GM21423 (cell line): Measurements from ENCODE around the gene POR.

Source experiments
- ATAC-seq: cut with Tn5 transposase; IDR thresholded peaks from one replicate; pipeline ENCODE4 v1.9.1; 2021; ENCODE audit warnings: mild to moderate bottlenecking, moderate library complexity; ENCODE audit not compliant: unreplicated experiment

Gene POR

DNA sequence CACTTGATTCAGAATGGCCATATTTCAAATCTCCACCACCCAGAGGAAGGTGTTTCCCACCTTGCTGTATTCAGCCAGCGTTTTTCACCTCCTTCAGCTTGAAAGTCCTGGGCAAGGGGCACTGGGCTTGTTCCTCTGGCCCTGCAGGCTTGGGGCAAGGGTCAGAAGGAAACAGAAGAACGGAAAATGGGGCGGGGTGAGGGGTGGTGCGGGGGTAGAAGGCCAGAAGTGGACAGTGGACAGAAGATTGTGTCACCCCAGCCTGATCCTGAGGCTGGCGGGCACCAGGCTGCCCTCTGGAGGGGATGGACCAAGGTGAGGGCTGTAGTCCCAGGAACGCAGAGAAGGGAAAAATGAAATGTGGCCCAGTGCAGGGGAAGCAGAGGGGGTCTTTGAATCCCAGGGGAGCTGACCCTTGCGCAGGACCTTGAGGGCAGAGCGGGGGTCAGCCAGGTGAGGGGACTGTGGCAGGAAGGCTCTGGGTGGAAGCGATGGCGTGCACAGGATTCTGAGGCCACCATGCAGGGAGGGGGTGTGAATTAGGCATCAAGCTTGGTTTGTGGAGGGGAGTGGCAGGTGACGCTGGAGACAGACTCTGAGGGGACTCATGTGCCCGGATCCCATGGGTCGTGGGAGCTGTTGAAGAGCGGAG, 56.5 kb downstream of the POR start:
- no peak for ATAC-seq

DNA sequence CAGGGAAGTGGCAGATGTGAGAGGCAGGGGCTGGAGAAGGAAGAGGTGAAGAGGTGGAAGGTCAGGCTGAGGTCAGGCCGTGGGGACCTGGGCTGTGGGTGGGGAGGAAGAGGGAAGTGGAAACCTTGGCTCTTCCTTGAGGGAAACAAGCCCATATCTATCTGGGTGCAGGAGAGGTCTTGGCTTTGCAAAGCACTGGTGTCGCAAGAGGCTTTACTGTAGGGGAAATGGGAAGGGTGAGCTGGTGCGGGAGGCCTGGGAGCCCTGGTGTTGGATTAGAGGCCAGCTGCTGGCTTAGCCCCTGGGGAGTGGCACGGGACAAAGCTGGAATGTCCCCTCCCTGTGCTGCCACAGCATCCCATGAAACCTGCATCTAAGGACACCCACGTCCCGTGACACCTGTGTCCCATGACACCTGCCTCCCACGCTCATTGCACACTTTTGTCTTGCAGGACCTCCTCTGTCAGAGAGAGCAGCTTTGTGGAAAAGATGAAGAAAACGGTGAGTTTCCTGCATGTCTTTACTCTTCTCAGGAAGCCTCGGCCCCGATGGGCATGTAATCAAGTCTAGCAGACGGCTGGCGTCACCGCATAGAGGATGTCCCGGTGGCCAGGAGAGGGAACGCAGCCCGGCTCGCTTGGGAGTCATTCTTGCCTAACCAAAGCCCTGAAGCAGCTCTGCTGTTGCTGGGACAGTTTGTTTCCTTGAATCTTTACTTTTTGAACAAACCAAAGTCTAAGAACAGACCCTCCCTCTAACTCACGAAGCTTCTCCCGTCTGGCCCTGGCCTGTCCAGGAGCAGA, 57.2 kb downstream of the POR start:
- no peak for ATAC-seq

DNA sequence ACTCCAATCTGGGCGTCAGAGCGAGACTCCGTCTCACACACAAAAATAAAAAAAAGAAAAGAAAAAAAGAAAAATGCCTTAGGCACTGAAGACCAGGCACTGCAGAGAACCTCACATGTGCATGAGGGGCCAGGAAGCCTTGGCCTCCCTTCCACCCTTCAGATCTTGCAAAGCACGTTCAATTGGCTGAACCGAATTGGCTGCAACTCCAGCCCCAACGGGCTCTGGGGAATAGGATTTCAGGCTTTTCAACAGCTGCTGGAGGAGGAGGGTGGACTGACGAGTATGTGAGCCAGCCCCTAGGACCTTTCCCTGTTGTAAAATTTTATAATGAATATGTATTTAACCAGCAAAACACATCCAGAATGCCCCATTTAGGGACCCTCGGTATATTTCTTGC, 62.8 kb downstream of the POR start:
- no peak for ATAC-seq

DNA sequence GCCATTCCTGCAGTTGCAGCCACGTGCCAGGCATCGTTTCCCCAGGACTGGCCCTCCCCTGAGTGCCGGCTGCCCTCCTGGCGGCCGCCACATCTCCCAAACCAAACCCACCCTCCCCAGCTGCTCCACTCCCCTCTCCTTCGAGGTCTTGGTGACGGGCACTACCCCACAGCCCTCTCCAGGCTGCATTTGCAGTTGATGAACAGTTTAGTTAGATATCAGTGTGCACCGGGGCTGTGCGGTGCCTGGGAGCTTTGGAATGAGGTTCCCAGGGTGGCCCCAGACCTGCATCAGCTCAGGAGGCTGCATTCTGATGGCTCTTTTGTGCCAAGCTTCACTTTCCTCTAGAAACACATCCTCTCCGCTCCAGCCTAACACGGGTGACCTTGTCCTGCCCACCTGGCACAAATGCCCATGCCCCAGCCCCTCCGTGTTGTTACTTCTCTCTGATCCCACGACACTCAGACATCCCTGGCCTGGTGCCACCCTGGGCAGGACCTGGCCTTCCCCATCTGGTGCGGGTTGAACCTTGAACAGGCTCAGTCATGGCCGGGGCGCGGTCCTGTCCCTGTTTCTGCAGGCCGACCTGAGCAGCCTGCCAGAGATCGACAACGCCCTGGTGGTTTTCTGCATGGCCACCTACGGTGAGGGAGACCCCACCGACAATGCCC, 64.9 kb downstream of the POR start:
- ATAC-seq: no peak

DNA sequence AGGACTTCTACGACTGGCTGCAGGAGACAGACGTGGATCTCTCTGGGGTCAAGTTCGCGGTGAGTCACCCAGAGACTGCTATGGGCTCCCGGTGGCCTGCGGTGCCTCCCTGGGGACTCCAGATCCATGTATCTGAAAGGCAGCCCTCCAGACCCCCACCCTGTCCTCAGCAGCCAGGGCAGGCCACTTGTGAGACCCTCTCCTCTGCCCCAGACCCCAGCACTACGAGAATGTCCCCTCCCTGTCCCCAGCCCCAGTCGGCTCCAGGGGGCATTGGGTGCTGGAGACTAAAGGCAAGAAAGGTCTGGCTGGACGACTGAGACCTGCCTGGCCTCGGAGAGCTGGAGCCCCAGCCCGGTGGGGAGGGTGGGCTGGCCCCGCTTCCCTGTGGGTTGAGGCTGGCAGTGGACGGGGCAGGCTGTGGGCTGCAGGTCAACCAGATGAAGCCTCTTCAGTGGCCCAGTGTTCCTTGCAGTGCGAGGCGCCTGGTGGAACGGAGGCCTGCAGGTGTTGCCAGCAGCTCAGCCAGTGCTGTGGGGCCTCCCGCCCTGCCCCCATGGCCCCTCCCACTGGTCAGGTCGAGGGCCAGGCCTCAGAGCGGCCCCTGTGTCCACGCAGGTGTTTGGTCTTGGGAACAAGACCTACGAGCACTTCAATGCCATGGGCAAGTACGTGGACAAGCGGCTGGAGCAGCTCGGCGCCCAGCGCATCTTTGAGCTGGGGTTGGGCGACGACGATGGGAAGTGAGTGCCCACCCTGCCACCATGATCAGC, 65.7 kb downstream of the POR start:
- no peak for ATAC-seq

DNA sequence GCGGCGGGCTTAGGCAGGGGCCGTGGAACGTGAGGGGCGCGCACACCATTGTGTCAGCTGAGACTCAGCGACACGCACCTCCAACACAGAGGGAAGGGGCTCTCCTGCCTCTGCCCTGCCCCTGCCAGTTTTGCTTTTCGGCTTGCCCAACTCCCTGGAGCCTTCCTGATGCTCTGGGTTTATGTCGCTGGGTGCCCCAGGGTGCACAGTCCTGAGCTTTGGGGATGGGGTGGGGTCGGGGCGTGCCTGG, 66.2 kb downstream of the POR start:
- no peak for ATAC-seq

DNA sequence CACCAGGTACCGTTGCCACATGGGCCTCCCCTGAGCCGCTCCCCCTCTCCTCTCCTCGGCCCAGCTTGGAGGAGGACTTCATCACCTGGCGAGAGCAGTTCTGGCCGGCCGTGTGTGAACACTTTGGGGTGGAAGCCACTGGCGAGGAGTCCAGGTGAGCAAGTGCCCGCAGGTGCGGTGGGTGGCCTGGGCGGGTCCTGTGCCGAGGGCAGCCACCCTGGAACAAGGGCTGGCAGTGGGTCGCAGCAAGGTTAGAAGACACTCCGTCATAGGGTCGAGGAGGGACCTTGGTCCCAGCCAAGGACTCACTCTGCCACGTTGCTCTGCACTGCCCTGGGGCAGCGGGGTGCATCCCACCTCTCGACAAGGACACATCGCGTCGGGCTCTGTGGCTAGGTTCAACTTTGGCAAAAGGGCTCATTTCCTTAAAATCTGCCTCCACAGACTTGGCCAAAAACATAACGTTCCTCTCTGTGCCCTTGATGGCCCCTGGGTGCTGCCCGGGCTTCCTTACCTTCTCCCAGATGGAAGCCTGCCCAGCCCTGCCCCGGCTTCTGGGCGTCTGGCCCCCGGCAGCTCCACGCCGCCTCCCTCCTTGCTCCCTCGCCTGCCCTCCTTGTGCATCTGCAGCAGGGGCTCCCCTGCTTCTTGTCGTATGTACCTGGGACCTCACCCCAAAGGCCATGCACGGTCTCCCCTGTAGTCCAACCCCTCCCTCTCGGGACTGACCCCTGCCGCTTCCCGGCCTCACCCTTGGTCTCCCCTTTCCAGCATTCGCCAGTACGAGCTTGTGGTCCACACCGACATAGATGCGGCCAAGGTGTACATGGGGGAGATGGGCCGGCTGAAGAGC, 66.7 kb downstream of the POR start:
- no peak for ATAC-seq

DNA sequence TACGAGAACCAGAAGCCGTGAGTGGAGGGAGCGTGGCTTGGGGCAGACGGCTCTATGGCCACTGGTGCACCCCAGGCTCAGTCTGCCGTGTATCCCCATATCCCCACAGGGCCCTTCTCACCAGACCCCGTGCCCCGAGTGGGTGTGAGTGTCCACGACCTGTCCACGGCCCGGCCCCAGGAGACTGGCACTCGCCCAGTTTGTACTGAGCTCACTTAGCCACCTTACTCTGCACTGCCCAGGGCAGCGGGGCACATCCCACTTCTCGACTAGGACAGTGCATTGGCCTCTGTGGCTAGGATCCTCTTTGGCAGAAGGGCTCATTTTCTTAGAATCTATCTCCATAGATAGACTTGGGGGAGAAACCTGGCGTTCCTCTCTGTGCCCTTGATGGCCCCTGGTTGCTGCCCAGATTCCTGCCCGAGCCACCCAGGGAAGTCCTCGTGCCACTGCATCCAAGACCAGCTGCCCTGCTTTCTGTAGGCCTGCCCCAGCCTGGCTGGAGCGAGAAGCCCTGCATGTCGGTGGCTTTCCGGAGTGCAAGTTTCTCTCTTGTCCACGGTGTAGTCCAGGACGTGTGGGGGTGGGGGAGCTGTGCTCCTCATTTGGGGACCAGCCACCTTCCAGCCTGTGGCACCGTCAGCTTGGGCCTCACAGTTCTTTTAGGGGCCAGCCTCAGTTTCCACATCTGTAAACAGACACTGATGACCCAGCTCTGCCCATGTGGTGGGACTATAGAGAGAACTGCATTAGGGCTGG, 67.5 kb downstream of the POR start:
- ATAC-seq: no peak

DNA sequence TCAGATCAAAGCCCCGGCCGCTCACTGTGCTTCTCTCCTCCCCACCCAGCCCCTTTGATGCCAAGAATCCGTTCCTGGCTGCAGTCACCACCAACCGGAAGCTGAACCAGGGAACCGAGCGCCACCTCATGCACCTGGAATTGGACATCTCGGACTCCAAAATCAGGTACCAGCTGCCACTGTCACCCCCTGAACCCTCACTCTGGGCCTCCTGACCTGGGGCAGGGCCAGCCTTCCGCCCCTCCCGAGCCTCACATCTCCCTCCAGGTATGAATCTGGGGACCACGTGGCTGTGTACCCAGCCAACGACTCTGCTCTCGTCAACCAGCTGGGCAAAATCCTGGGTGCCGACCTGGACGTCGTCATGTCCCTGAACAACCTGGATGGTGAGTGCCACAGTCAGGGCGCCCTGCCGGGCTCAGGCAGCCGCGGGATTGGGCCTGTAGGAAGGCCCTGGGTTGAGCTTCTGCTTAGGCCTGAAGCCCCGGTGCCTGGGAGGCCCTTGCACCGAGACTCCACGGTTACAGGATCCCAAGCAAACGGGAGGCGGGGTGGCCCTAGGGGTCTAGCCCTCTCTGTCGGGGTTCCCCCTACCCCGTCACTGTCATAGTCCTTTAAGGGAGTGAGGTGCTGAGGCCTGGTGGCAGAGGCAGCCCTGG, 68.6 kb downstream of the POR start:
- no peak for ATAC-seq

DNA sequence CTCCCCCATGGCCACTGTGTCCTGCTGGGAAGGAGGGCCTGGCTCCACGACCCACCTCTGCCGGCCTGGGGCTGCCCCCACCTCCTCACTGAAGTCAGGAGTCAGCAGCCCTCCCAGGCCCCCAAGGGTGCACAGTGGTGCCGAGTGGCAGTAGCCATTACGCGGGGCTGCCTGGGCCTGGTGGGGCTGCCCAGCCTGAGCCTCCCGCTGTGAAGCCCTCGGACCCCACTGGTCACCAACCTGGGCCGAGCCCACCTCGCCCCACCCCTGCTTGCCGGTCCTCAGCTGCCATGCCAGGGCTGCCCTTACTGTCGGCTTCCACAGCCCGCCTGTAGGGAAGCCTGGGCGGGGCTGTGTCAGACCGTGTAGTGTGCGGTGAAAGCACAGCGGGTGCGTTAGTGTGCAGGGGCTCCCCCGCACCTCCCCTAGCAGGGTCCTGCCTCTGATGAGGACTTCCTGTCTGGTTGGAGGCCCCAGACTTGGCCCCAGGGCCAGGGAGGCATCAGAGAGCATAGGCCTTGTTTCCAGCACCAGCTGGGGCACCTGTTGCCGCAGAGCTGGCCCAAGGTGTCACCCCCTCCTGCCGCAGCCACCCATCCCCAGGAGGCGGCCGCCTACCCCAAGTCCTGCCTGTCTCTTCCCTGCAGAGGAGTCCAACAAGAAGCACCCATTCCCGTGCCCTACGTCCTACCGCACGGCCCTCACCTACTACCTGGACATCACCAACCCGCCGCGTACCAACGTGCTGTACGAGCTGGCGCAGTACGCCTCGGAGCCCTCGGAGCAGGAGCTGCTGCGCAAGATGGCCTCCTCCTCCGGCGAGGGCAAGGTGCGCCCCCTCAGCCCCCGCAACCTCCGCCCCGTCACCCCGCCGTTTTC, 69.4 kb downstream of the POR start:
- ATAC-seq: no peak

DNA sequence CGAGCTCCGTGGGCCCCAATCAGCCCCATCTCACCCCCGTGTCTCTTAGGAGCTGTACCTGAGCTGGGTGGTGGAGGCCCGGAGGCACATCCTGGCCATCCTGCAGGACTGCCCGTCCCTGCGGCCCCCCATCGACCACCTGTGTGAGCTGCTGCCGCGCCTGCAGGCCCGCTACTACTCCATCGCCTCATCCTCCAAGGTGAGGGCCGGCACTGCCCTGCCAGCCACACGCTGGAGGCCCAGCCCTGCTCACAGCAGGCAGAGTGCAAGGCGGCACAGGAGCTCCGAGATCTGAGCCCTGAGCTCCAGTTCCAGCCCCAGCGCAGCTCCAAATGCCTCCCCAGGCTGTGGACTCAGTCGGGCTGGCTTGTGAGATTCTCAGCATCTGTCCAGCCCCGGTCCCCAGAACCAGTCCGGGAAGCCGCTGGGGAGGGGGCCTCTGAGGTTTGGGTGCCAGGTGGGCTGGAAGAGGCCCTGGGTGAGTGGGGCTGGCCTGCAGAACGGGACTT, 70.1 kb downstream of the POR start:
- ATAC-seq: no peak

DNA sequence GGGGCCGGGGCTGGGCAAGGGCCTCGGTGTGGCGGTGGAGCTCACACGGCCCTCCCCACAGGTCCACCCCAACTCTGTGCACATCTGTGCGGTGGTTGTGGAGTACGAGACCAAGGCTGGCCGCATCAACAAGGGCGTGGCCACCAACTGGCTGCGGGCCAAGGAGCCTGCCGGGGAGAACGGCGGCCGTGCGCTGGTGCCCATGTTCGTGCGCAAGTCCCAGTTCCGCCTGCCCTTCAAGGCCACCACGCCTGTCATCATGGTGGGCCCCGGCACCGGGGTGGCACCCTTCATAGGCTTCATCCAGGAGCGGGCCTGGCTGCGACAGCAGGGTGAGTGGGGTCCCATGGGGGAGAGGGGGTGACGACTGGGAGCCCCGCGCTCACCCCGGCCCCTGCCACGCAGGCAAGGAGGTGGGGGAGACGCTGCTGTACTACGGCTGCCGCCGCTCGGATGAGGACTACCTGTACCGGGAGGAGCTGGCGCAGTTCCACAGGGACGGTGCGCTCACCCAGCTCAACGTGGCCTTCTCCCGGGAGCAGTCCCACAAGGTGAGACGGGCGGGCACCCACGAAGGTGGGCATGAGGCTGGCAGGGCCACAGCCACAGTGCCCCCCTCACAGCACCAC, 70.7 kb downstream of the POR start:
- no peak for ATAC-seq

DNA sequence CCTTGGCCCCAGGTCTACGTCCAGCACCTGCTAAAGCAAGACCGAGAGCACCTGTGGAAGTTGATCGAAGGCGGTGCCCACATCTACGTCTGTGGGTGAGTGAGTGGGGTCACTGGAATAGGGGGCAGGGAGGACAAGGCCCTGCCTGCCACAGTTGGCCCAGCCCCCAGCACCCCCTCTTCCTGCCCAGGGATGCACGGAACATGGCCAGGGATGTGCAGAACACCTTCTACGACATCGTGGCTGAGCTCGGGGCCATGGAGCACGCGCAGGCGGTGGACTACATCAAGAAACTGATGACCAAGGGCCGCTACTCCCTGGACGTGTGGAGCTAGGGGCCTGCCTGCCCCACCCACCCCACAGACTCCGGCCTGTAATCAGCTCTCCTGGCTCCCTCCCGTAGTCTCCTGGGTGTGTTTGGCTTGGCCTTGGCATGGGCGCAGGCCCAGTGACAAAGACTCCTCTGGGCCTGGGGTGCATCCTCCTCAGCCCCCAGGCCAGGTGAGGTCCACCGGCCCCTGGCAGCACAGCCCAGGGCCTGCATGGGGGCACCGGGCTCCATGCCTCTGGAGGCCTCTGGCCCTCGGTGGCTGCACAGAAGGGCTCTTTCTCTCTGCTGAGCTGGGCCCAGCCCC, 71.3 kb downstream of the POR start:
- ATAC-seq: no peak

DNA sequence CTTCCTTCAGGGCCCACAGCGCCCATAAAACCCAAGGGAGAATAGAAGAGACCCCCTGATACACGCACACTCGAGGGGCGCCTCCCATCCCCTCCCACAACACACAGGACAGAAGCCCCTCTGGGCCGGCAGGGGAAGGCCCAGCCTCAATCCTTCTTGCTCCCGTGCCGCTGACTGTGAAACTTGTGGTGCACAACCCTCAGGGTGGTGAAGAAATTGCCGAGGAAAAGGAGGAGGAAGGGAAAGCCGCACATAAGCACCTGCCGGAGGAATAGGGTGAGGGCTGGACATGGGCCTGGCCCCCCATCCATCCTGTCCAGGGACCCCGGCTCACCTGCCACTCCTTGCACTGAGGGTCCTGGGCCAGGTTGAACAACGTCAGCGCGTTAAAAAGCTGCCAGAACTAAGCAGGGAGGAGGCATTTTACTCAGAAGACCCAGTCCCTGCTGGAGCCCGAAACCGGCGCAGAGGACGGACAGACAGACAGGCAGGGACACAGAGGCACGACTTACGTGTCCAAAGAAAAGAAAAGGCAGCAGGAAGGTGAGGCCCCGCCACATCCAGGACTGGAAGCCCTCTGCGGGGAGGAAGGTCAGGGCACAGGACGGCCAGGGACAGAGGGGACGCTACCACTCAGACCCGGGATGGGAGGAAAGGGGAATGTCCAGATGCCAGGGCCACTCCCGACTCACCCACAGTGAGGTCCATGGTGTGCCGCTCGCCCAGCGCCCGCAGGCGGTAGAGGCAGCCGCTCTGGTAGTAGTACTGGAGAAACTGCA, 72.3 kb downstream of the POR start:
- no peak for ATAC-seq

DNA sequence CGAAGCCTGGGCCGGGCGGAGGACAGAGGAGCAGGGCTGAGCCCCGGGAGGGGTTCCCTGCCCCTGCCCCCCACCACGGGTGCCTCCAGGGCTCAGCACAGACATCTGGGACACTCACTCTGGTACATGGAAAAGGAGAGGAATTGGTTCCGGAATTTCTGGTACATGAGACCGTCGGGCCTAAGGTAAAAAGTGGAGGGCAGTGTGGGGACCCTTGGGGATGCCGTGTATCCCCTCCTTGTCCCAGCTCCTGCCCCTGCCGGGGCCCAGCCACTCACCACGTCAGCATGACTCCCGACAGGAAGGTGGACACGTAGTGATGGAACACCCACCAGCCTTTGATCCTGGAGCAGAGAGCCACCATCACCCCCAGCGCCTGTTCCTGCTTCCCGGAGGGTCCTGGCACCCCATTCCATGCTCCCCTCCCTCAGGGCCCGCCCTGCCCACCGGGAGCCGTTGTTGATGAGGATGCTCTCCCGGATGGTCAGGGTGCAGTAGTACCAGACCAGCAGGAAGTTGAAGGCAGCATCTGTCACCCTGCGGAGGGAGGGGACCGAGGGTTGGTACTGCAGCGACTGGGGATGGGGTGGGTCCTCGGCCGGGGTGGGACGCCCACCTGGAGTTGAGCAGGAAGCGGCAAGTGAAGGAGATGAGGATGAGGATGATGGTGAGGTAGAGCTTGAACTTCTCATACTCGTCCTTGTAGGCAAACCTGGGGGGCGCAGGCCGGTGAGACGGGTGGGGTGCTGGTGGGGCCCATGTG, 73.0 kb downstream of the POR start:
- no peak for ATAC-seq
